DND-41 (cell line): Measurements from ENCODE around the gene KRT6B.

Experiments used
- ATAC-seq: fragments of 200-7000 bp; cut with Tn5 transposase; 3 replicates; pipeline ENCODE4 v1.9.1; 2021; ENCODE audit warnings: low read depth; ENCODE audit not compliant: insufficient read depth
- DNase-seq: peaks from one replicate; pipeline ENCODE4 v3.0.0-alpha.2; 2020
- H2AFZ ChIP-seq: 2 replicates; pipeline ENCODE4 v1.6.0; 2012; ENCODE audit warnings: low read depth, low read length
- H3K27ac ChIP-seq: 2 replicates; pipeline ENCODE4 v1.5.1; 2012; ENCODE audit warnings: low read length, inconsistent platforms
- H3K27me3 ChIP-seq: fragments of 200-600 bp; sonication (generic); 2 replicates; pipeline ENCODE4 v1.6.0; 2012; ENCODE audit warnings: low read length, mild to moderate bottlenecking, inconsistent platforms; ENCODE audit not compliant: insufficient read depth, poor library complexity
- H3K36me3 ChIP-seq: 2 replicates; pipeline ENCODE4 v1.5.1; 2012; ENCODE audit warnings: low read length, inconsistent platforms; ENCODE audit not compliant: insufficient read depth
- H3K4me1 ChIP-seq: 2 replicates; pipeline ENCODE4 v1.5.1; 2012; ENCODE audit warnings: mild to moderate bottlenecking, low read length; ENCODE audit not compliant: insufficient read depth
- H3K4me2 ChIP-seq: 2 replicates; pipeline ENCODE4 v1.6.0; 2012; ENCODE audit warnings: mild to moderate bottlenecking, moderate library complexity, low read length, inconsistent platforms; ENCODE audit not compliant: insufficient read depth
- H3K4me3 ChIP-seq, 2 experiments: fragments of 200-600 bp in 1 of 2; shearing (Covaris generic) in 1 of 2; 2 replicates each; pipeline ENCODE4 v1.5.1; 2012 to 2016; ENCODE audit warnings: inconsistent platforms in 2 of 2, low read length in 2 of 2, mild to moderate bottlenecking in 2 of 2, low read depth in 1 of 2, moderate library complexity in 1 of 2
- H3K79me2 ChIP-seq: 2 replicates; pipeline ENCODE4 v1.6.0; 2012; ENCODE audit warnings: low read length, inconsistent platforms; ENCODE audit not compliant: insufficient read depth
- H3K9ac ChIP-seq: 2 replicates; pipeline ENCODE4 v1.6.0; 2012; ENCODE audit warnings: low read depth, mild to moderate bottlenecking, inconsistent platforms, low read length, moderate library complexity
- H3K9me3 ChIP-seq: 2 replicates; pipeline ENCODE4 v1.5.1; 2012; ENCODE audit warnings: low read length, moderate library complexity, mild to moderate bottlenecking, inconsistent platforms; ENCODE audit not compliant: insufficient read depth, severe bottlenecking
- H4K20me1 ChIP-seq: 2 replicates; pipeline ENCODE4 v1.6.0; 2012; ENCODE audit warnings: low read length; ENCODE audit not compliant: insufficient read depth
- EZH2 ChIP-seq: IDR thresholded peaks from 3 replicates; pipeline ENCODE4 v1.6.1; 2012; ENCODE audit warnings: borderline replicate concordance, low read depth, mild to moderate bottlenecking, moderate library complexity, low read length, inconsistent platforms; ENCODE audit not compliant: severe bottlenecking
- TF ChIP-seq, protein P1 (sequence below): IDR thresholded peaks from 2 replicates; pipeline ENCODE4 v1.5.1; 2012; ENCODE audit warnings: borderline replicate concordance, low read length, moderate library complexity, mild to moderate bottlenecking; ENCODE audit not compliant: poor library complexity, severe bottlenecking; ENCODE audit errors: extremely low read depth

The KRT6B gene

DNA sequence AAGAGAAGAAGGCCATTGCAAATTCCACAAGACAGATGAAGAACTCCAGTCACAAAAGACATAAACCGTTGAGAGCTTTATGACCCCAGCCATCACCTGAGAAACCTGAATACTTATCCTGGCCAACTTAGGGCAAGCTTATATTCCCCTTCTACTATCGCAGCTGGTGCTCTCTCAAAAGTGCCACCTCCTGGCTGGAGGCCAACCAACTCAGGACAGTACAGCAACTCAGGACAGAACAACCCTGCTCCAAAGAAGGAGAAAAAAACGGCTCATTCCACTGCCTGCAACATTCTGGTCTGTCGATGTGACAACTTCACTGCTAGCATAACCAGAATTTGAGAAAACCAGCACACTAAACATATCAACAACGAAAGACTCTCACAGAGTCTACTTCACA is 9.7 kb upstream of the KRT6B start:
- Histone ChIP-seq H3K9ac (no peak overlapping the region), H3K27ac (no peak overlapping the region), H3K36me3 (no peaks in the 10 kb centered on the region), H3K79me2 (no peaks in the 10 kb centered on the region), H3K9me3 (no peaks in the 10 kb centered on the region), H3K4me2 (no peak overlapping the region), H2AFZ (no peak overlapping the region), H3K4me3 (no peak overlapping the region), H3K27me3 (peaks cover 8% of the 10 kb centered on the region), H3K4me1 (no peaks in the 10 kb centered on the region), H4K20me1 (no peaks in the 10 kb centered on the region)
- TF ChIP-seq EZH2, result no peak
- TF ChIP-seq, protein P1, sequence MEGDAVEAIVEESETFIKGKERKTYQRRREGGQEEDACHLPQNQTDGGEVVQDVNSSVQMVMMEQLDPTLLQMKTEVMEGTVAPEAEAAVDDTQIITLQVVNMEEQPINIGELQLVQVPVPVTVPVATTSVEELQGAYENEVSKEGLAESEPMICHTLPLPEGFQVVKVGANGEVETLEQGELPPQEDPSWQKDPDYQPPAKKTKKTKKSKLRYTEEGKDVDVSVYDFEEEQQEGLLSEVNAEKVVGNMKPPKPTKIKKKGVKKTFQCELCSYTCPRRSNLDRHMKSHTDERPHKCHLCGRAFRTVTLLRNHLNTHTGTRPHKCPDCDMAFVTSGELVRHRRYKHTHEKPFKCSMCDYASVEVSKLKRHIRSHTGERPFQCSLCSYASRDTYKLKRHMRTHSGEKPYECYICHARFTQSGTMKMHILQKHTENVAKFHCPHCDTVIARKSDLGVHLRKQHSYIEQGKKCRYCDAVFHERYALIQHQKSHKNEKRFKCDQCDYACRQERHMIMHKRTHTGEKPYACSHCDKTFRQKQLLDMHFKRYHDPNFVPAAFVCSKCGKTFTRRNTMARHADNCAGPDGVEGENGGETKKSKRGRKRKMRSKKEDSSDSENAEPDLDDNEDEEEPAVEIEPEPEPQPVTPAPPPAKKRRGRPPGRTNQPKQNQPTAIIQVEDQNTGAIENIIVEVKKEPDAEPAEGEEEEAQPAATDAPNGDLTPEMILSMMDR, result no peak
- ATAC-seq, result no peak
- no peak for DNase-seq

DNA sequence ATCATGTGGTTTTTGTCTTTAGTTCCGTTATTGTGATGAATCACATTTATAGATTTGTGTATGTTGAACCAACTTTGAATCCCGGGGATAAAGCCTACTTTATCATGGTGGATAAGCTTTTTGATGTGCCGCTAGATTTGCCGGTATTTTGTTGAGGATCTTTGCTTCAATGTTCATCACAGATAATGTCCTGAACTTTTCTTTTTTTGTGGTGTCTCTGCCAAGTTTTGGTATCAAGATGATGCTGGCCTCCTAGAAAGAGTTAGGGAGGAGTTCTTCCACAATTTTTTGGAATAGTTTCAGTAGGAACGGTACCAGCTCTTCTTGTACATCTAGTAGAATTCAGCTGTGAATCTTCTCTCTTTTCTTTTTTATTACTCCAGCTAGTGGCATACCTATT is 6.9 kb upstream of the KRT6B start:
- peaks cover 21% of the 10 kb centered on the region for H3K27me3 ChIP-seq
- H3K9ac ChIP-seq, result no peak overlapping the region
- H3K36me3 ChIP-seq, result no peaks in the 10 kb centered on the region
- H3K4me2 ChIP-seq, result no peak overlapping the region
- H3K4me1 ChIP-seq, result no peaks in the 10 kb centered on the region
- no peak overlapping the region for H2AFZ ChIP-seq
- no peak overlapping the region for H3K27ac ChIP-seq
- TF ChIP-seq, protein P1, result no peak
- TF ChIP-seq EZH2, result no peak
- H4K20me1 ChIP-seq, result no peaks in the 10 kb centered on the region
- H3K4me3 ChIP-seq, result no peak overlapping the region
- no peaks in the 10 kb centered on the region for H3K9me3 ChIP-seq
- ATAC-seq (no peak), DNase-seq (no peak)
- no peaks in the 10 kb centered on the region for H3K79me2 ChIP-seq

DNA sequence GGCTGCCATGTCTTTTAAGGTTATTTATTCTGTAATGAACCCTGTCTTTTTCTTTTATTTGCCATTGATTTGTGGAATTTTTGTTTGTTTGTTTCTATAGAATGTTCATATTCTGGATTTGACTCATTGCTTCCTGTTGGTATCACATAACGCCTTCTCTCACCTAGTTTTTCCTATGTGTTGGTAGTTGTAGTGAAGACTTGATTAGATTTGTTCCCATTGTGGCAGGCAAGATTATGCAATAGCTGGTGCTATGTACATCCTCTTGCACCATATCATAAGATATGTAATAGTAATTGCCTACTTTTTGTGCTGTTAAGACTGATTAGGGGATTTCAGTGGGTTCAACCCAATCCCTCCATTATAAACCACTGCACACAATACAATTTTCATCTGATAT is 3.9 kb upstream of the KRT6B start:
- Histone ChIP-seq H3K9ac (no peak overlapping the region), H3K27ac (no peak overlapping the region), H4K20me1 (no peaks in the 10 kb centered on the region), H3K9me3 (no peaks in the 10 kb centered on the region), H3K4me3 (no peak overlapping the region), H3K36me3 (no peaks in the 10 kb centered on the region), H3K4me1 (no peaks in the 10 kb centered on the region), H2AFZ (no peak overlapping the region), H3K79me2 (no peaks in the 10 kb centered on the region), H3K27me3 (peaks cover 26% of the 10 kb centered on the region), H3K4me2 (no peak overlapping the region)
- TF ChIP-seq, protein P1, result no peak
- TF ChIP-seq EZH2, result no peak
- ATAC-seq (no peak), DNase-seq (no peak)
